ENCODE measurements around the gene TAS1R1.

TAS1R1 gene

DNA sequence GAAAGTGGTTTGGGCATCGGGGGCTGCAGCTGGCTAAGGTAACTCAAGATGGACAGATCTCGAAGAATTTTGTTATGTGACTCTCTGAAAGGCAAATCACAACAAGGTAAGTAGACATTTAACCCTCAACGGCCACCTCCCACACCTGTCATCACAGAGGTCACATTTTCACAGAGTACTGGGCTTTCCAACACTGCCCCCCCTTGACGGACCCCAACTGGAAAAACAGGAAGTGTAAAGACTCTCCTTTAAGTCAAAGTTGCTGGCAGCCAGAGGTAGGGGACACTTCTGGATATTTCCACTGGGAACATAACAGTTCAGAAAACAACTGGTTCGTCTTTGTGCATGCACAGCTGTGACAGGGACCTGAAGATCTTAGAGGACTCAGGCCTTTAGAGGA lies 23.1 kb upstream of the TAS1R1 start:
- no peak for TF ChIP-seq CTCF (IDR thresholded peaks at IDR 0.05; ENCODE audit: low read depth, low read length)
- no peak overlapping the region for H3K4me3 ChIP-seq (replicated peaks in 1 of 2; ENCODE audit: low read depth in 2 of 2, low read length in 2 of 2)
- DNase-seq (ENCODE audit: low read depth in 2 of 2) = no peak

DNA sequence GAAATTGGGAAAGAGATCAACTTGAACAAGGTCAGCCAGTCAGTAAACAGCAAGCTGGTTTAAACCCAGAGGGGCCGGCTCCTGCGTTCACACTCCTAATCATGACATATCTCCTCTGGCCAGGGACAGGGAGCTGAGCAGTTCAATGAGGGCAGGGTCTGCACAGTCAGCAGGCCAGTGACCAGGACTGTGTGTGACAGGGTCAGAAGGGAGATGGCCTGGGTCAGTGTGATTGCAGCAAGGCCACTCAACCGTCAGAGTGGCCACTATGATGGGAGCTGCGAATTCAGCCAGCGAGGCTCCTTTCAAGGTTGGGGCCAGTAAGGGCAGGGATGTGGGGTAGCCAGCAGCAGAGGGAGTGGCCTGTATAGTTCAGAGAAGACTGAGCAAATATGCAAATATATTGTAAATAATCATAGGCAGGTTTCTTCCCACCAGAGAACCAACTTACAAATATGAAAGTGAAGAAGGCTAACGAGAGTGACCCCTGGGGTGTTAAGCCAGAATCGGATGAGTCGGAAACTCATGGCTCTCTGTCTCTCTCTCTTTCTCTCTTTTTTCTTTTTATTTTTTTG lies 20.8 kb upstream of the TAS1R1 start:
- no peak overlapping the region for H3K4me3 ChIP-seq (replicated peaks in 1 of 2; ENCODE audit: low read depth in 2 of 2, low read length in 2 of 2)
- DNase-seq (ENCODE audit: low read depth in 2 of 2) = no peak
- no peak for TF ChIP-seq CTCF (IDR thresholded peaks at IDR 0.05; ENCODE audit: low read depth, low read length)

GRCh38 chr1:6535214-6535613 lies 19.9 kb upstream of the TAS1R1 start:
- no peak for TF ChIP-seq CTCF (IDR thresholded peaks at IDR 0.05; ENCODE audit: low read depth, low read length)
- no peak for DNase-seq (ENCODE audit: low read depth in 2 of 2)
- no peak overlapping the region for H3K4me3 ChIP-seq (replicated peaks in 1 of 2; ENCODE audit: low read depth in 2 of 2, low read length in 2 of 2)

DNA sequence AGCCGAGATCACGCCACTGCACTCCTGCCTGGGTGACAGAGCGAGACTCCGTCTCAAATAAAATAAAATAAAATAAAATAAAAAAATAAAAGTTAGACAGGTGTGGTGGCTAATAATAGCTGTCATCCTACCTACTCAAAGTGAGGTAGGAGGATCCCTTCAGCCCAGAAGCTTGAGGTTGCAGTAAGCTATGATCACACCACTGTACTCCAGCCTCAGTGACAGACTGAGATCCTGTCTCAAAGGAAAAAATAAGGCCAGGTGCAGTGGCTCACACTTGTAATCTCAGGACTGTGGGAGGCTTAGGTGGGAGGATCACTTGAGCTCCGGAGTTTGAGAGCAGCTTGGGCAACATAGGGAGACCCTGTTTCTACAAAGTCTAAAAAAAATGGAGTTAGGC lies 18.8 kb upstream of the TAS1R1 start:
- DNase-seq (ENCODE audit: low read depth in 2 of 2) = no peak
- TF ChIP-seq CTCF (IDR thresholded peaks at IDR 0.05; ENCODE audit: low read depth, low read length) = no peak
- no peak overlapping the region for H3K4me3 ChIP-seq (replicated peaks in 1 of 2; ENCODE audit: low read depth in 2 of 2, low read length in 2 of 2)

GRCh38 chr1:6538956-6539355 lies 16.2 kb upstream of the TAS1R1 start:
- no peak overlapping the region for H3K4me3 ChIP-seq (replicated peaks in 1 of 2; ENCODE audit: low read depth in 2 of 2, low read length in 2 of 2)
- peak in 1 of 2 donors; percentile 69 for DNase-seq (ENCODE audit: low read depth in 2 of 2)
- TF ChIP-seq CTCF (IDR thresholded peaks at IDR 0.05; ENCODE audit: low read depth, low read length) = no peak

DNA sequence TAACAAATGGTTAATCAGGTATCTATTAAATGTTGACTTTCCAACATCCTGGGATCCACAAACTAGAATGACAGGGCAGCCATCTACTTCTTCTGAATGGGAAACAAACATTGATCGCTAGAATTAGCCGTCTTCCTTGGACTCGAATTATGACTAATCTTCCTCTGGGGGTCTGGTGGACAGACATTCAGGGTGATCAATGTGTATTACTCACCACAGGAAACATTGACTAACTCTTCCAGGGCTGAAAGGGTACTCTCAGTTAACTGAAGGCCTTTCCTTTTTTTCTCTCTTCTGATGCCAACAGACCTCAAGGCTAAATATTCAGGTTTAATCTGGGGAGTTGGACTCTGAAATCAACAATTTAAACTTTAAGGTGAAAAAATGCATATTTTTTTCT lies 10.3 kb upstream of the TAS1R1 start:
- peak; percentile 14 to 78 for DNase-seq (ENCODE audit: low read depth in 2 of 2)
- no peak overlapping the region for H3K4me3 ChIP-seq (replicated peaks in 1 of 2; ENCODE audit: low read depth in 2 of 2, low read length in 2 of 2)
- no peak for TF ChIP-seq CTCF (IDR thresholded peaks at IDR 0.05; ENCODE audit: low read depth, low read length)

Data from cardiac fibroblast (primary cell).